CD14-positive monocyte (primary cell): ENCODE data around the gene PITPNM1. TPM values are rescaled to one million over a fixed set of nuclear protein-coding genes. Genes with fewer than 3 reads are reported as not detected.

Experiments used
- DNase-seq, 3 donors: peaks; one replicate each; pipeline ENCODE4 v3.0.0-alpha.2; 2011 to 2022
- H2AFZ ChIP-seq: 2 replicates; pipeline ENCODE4 v1.6.0; 2012; ENCODE audit warnings: mild to moderate bottlenecking, low read depth, low read length, inconsistent platforms; ENCODE audit not compliant: insufficient read depth, poor library complexity, severe bottlenecking
- H3K27ac ChIP-seq, 2 donors: 1 replicate in 1 of 2; 2 replicates in 1 of 2; pipeline ENCODE4 v1.5.1; 2012 to 2013; ENCODE audit warnings: low read length in 2 of 2, control low read depth in 1 of 2, inconsistent platforms in 1 of 2, low read depth in 1 of 2, mild to moderate bottlenecking in 1 of 2
- H3K27me3 ChIP-seq, 2 donors: one replicate each; pipeline versions ENCODE4 v1.6.0 to v1.6.1; 2011 to 2013; ENCODE audit warnings: low read length in 2 of 2; ENCODE audit not compliant: control insufficient read depth in 2 of 2, insufficient read depth in 2 of 2
- H3K36me3 ChIP-seq, 2 donors: replicated peaks in 1 of 2; 1 replicate in 1 of 2; 2 replicates in 1 of 2; pipeline versions ENCODE4 v1.5.1 to v1.6.1; 2012 to 2013; ENCODE audit warnings: low read length in 2 of 2, control low read depth in 1 of 2, inconsistent platforms in 1 of 2, mild to moderate bottlenecking in 1 of 2; ENCODE audit not compliant: insufficient read depth in 2 of 2, control insufficient read depth in 1 of 2
- H3K4me1 ChIP-seq, 2 donors: 1 replicate in 1 of 2; 2 replicates in 1 of 2; pipeline versions ENCODE4 v1.5.1 to v1.6.1; 2012 to 2013; ENCODE audit warnings: low read length in 2 of 2, control low read depth in 1 of 2, inconsistent platforms in 1 of 2, mild to moderate bottlenecking in 1 of 2, moderate library complexity in 1 of 2; ENCODE audit not compliant: insufficient read depth in 2 of 2, control insufficient read depth in 1 of 2
- H3K4me2 ChIP-seq: replicated peaks from 2 replicates; pipeline ENCODE3; 2012; ENCODE audit warnings: low read length, moderate library complexity, mild to moderate bottlenecking; ENCODE audit not compliant: poor library complexity, severe bottlenecking; ENCODE audit errors: extremely low read depth
- H3K4me3 ChIP-seq, 3 experiments: fragments of 200-600 bp in 1 of 3; sonication (generic) in 1 of 3; replicated peaks in 1 of 3; 1 replicate in 2 of 3; 2 replicates in 1 of 3; pipeline ENCODE4 v1.5.1; 2011 to 2013; ENCODE audit warnings: low read length in 3 of 3, mild to moderate bottlenecking in 3 of 3, control low read depth in 2 of 3, low read depth in 2 of 3, inconsistent platforms in 1 of 3, moderate library complexity in 1 of 3
- H3K79me2 ChIP-seq: 2 replicates; pipeline ENCODE4 v1.6.0; 2012; ENCODE audit warnings: mild to moderate bottlenecking, control low read depth, inconsistent platforms, low read length, moderate library complexity; ENCODE audit not compliant: insufficient read depth
- H3K9ac ChIP-seq: 2 replicates; pipeline ENCODE4 v1.6.0; 2017; ENCODE audit warnings: low read length, mild to moderate bottlenecking; ENCODE audit not compliant: insufficient read depth, poor library complexity, severe bottlenecking
- H3K9me3 ChIP-seq, 2 donors: replicated peaks in 1 of 2; 1 replicate in 1 of 2; 2 replicates in 1 of 2; pipeline versions ENCODE4 v1.5.1 to v1.6.1; 2012 to 2013; ENCODE audit warnings: low read length in 2 of 2, control low read depth in 1 of 2; ENCODE audit not compliant: control insufficient read depth in 1 of 2, insufficient read depth in 1 of 2
- H4K20me1 ChIP-seq: 2 replicates; pipeline ENCODE4 v1.6.0; 2012; ENCODE audit warnings: mild to moderate bottlenecking, low read length, control low read depth, moderate library complexity; ENCODE audit not compliant: insufficient read depth
- H3K27ac Mint-ChIP-seq, 7 donors: one replicate each; pipeline ENCODE4 v1.8.0; 2020; ENCODE audit warnings: mild to moderate bottlenecking in 7 of 7, mixed read lengths in 7 of 7, moderate library complexity in 6 of 7, inconsistent platforms in 2 of 7
- H3K27me3 Mint-ChIP-seq, 3 donors: one replicate each; pipeline ENCODE4 v1.8.0; 2021 to 2022; ENCODE audit warnings: low read depth in 3 of 3, mild to moderate bottlenecking in 3 of 3, mixed read lengths in 3 of 3, moderate library complexity in 3 of 3, inconsistent platforms in 1 of 3
- H3K36me3 Mint-ChIP-seq, 2 donors: one replicate each; pipeline ENCODE4 v1.8.0; 2020; ENCODE audit warnings: mixed read lengths in 2 of 2, inconsistent platforms in 1 of 2, mild to moderate bottlenecking in 1 of 2
- H3K4me1 Mint-ChIP-seq: one replicate; pipeline ENCODE4 v1.8.0; 2020; ENCODE audit warnings: mild to moderate bottlenecking, mixed read lengths
- H3K4me3 Mint-ChIP-seq, 2 donors: one replicate each; pipeline ENCODE4 v1.8.0; 2020; ENCODE audit warnings: mild to moderate bottlenecking in 2 of 2, mixed read lengths in 2 of 2, moderate library complexity in 1 of 2
- H3K9me3 Mint-ChIP-seq, 7 donors: one replicate each; pipeline ENCODE4 v1.8.0; 2020 to 2022; ENCODE audit warnings: mixed read lengths in 7 of 7, mild to moderate bottlenecking in 6 of 7, moderate library complexity in 6 of 7, inconsistent platforms in 2 of 7
- WGBS: methylation state at CpG from one replicate; pipeline ENCODE4 v1.1.5; 2013; ENCODE audit warnings: missing lambda C conversion rate; ENCODE audit not compliant: insufficient coverage; 5-methylcytosine and 5-hydroxymethylcytosine counted together
- intact Hi-C, 2 donors: fragments of 100-400 bp; cut with micrococcal nuclease; formaldehyde crosslinking; loops; one replicate each; pipeline versions ENCODE4 v1.15.0 to v1.15.1; 2023
- polyA plus RNA-seq, 3 donors: library from polyadenylated mRNA; depleted of rRNA in 1 of 3; unstranded in 2 of 3; stranded (reverse) in 1 of 3; fragments of 300-500 nt in 2 of 3; fragments of >200 nt in 1 of 3; fragmentation: Illumina TruSeq in 2 of 3; gene quantifications; 1 replicate in 2 of 3; 2 replicates in 1 of 3; pipeline ENCODE4 v1.2.3, GENCODE V29; 2012 to 2021
- TF ChIP-seq, protein P1 (sequence below): fragments of 200-600 bp; IDR thresholded peaks from one replicate; pipeline ENCODE4 v1.8.0; 2022; ENCODE audit warnings: antibody characterized with exemption, mild to moderate bottlenecking

Gene PITPNM1
- polyA plus RNA-seq, 3 donors, result 11.7 to 122 (median 22.2) TPM

DNA sequence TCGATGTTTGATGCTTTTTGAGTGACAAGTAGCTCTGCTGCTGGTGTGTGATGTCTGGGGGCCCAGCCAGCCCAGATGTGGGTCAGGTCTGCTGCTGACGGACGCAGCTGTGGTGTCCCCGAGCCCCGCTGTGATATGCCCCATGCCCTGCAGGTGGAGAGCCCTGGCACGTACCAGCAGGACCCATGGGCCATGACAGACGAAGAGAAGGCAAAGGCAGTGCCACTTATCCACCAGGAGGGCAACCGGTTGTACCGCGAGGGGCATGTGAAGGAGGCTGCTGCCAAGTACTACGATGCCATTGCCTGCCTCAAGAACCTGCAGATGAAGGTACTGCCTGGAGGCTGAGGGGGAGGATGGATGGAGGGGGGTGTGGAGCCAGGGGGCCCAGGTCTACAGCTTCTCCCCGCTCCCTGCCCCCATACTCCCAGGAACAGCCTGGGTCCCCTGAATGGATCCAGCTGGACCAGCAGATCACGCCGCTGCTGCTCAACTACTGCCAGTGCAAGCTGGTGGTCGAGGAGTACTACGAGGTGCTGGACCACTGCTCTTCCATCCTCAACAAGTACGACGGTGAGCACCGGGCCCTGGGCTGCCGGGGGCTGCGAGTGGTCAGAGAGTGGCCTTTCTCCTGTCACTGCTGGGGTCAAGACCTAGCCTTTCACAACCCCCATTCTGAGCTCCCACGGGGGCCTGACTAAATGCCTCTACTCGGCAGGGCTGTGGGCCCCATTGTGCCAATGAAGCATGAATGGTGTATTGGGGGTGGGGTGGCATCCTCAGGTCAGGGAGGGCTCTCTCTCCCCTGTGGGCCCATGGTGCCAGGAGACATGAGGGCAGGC lies 15.1 kb downstream of the PITPNM1 start:
- H3K4me3 Mint-ChIP-seq, result no peak overlapping the region
- Histone ChIP-seq H3K27ac (no peak overlapping the region), H3K9ac (no peak overlapping the region), H3K4me2 (no peak overlapping the region), H3K27me3 (no peaks in the 10 kb centered on the region), H2AFZ (no peak overlapping the region), H4K20me1 (peaks cover 95% of the 10 kb centered on the region), H3K79me2 (peaks cover 30% of the 10 kb centered on the region), H3K9me3 (no peaks in the 10 kb centered on the region), H3K4me3 (no peak overlapping the region), H3K36me3 (peaks cover 69 to 88% of the 10 kb centered on the region in 2 donors), H3K4me1 (peaks cover 13 to 14% of the 10 kb centered on the region in 2 donors)
- intact Hi-C loops, result no loop called here
- no peaks in the 10 kb centered on the region for H3K9me3 Mint-ChIP-seq
- H3K27ac Mint-ChIP-seq, result peak overlapping the region in 2 of 7 donors; percentile 37 to 54
- no peaks in the 10 kb centered on the region for H3K27me3 Mint-ChIP-seq
- WGBS, result 95% methylated on average over 19 of the region's 23 CpGs
- peaks cover 64 to 85% of the 10 kb centered on the region in 2 donors for H3K36me3 Mint-ChIP-seq
- TF ChIP-seq, protein P1, sequence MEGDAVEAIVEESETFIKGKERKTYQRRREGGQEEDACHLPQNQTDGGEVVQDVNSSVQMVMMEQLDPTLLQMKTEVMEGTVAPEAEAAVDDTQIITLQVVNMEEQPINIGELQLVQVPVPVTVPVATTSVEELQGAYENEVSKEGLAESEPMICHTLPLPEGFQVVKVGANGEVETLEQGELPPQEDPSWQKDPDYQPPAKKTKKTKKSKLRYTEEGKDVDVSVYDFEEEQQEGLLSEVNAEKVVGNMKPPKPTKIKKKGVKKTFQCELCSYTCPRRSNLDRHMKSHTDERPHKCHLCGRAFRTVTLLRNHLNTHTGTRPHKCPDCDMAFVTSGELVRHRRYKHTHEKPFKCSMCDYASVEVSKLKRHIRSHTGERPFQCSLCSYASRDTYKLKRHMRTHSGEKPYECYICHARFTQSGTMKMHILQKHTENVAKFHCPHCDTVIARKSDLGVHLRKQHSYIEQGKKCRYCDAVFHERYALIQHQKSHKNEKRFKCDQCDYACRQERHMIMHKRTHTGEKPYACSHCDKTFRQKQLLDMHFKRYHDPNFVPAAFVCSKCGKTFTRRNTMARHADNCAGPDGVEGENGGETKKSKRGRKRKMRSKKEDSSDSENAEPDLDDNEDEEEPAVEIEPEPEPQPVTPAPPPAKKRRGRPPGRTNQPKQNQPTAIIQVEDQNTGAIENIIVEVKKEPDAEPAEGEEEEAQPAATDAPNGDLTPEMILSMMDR, result no peak
- H3K4me1 Mint-ChIP-seq, result peaks cover 14% of the 10 kb centered on the region
- DNase-seq, result no peak

DNA sequence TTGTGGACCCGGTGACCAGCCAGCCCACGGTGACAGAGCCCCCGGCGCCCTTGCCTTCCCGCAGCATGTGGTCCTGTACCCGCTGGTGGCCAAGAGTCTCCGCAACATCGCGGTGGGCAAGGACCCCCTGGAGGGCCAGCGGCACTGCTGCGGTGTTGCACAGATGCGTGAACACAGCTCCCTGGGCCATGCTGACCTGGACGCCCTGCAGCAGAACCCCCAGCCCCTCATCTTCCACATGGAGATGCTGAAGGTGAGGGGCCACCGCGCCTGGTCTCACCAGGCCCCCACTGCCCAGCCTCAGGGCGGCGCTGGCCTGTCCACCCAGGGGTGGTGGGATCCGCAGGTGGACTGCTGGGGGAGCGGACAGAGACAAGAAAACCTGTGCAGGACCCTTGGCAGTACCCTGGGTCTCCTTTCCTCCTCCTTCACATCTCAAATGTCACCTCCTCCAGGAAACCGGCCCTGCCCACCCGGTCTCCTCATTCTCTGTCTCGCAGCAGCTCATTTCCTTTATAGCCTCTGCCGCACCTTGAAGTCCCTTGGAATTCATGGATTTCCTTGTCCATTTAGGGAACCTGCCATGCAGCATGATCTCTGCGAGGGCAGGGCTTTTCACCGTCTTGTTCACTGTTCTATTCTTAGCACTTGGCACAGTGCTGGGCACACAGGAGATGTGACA lies 15.8 kb downstream of the PITPNM1 start:
- Mint-ChIP-seq H3K27ac (no peak overlapping the region), H3K9me3 (no peaks in the 10 kb centered on the region), H3K4me3 (no peak overlapping the region), H3K4me1 (peaks cover 21% of the 10 kb centered on the region), H3K36me3 (peaks cover 62 to 77% of the 10 kb centered on the region in 2 donors), H3K27me3 (peaks cover 0 to 2% (median 0%) of the 10 kb centered on the region in 3 donors)
- TF ChIP-seq, protein P1, result no peak
- Histone ChIP-seq H3K36me3 (peaks cover 64 to 80% of the 10 kb centered on the region in 2 donors), H3K4me2 (no peak overlapping the region), H3K4me3 (no peak overlapping the region), H3K27me3 (no peaks in the 10 kb centered on the region), H4K20me1 (peaks cover 92% of the 10 kb centered on the region), H2AFZ (no peak overlapping the region), H3K9me3 (no peaks in the 10 kb centered on the region), H3K9ac (no peak overlapping the region), H3K4me1 (peaks cover 21 to 22% of the 10 kb centered on the region in 2 donors), H3K27ac (no peak overlapping the region), H3K79me2 (peaks cover 32% of the 10 kb centered on the region)
- DNase-seq, result no peak
- intact Hi-C loops, result no loop called here
- WGBS, result 94% methylated on average over 23 of the region's 25 CpGs
